HepG2 (cell line): ENCODE data around the gene CPZ. TPM values are rescaled to one million over a fixed set of nuclear protein-coding genes. Genes with fewer than 3 reads are reported as not detected.

Experiments
- ATAC-seq: fragments of 200-7000 bp; cut with Tn5 transposase; 3 replicates; pipeline ENCODE4 v1.9.1; 2020; ENCODE audit warnings: mild to moderate bottlenecking, moderate library complexity
- Bru-seq: library from RNA; stranded (reverse); fragments of 400-500 nt; gene quantifications from one replicate; lab custom pipeline; 2021; lab: Mats Ljungman, UMichigan
- BruChase-seq, 2 experiments: library from RNA; stranded (reverse); fragments of 400-500 nt; gene quantifications; one replicate each; lab custom pipeline; 2021; lab: Mats Ljungman, UMichigan
- BruUV-seq: library from RNA; stranded (reverse); fragments of 400-500 nt; replicated peaks from 2 replicates; lab custom pipeline; 2021; lab: Mats Ljungman, UMichigan
- CTCF ChIA-PET: fragments of 300-600 bp; formaldehyde crosslinking; extraction: SDS; loops from one replicate; lab custom pipeline; 2021; ENCODE audit warnings: low total read pairs, inconsistent platforms, low intra/inter-chr PET ratio; lab: Yijun Ruan, JAX
- POLR2A ChIA-PET: fragments of 350-600 bp; sonication (Branson Sonifier 250); formaldehyde crosslinking; loops from one replicate; lab custom pipeline; 2020; ENCODE audit warnings: antibody characterized with exemption, inconsistent platforms; lab: Yijun Ruan, JAX
- DNase-seq: peaks from one replicate; pipeline ENCODE4 v3.0.0-alpha.2; 2015; ENCODE audit warnings: low spot score
- FAIRE-seq: peaks from 3 replicates; lab custom pipeline; 2011; peaks lifted over from hg19 to GRCh38; lab: Jason Lieb, UNC
- H2AFZ ChIP-seq: one replicate; pipeline ENCODE4 v1.6.1; 2011; ENCODE audit warnings: low read length, inconsistent platforms
- H3K27ac ChIP-seq: fragments of 300-600 bp; 3 replicates; pipeline ENCODE4 v1.8.0; 2011; ENCODE audit warnings: mixed run types, mild to moderate bottlenecking, mixed read lengths, low read length, inconsistent platforms; ENCODE audit not compliant: insufficient read depth; ENCODE audit errors: extremely low read length
- H3K27me3 ChIP-seq, 2 experiments: fragments of 200-600 bp in 1 of 2; 2 replicates in 1 of 2; 3 replicates in 1 of 2; pipeline versions ENCODE4 v1.6.0 to v1.8.0; 2011; ENCODE audit warnings: low read length in 2 of 2, mild to moderate bottlenecking in 2 of 2, moderate library complexity in 2 of 2, inconsistent platforms in 1 of 2; ENCODE audit not compliant: insufficient read depth in 2 of 2, control insufficient read depth in 1 of 2
- H3K36me3 ChIP-seq, 2 experiments: fragments of 200-600 bp in 1 of 2; replicated peaks in 1 of 2; 2 replicates in 1 of 2; 3 replicates in 1 of 2; pipeline versions ENCODE4 v1.5.1 to v1.8.0; 2011; ENCODE audit warnings: low read length in 2 of 2, inconsistent platforms in 1 of 2; ENCODE audit not compliant: insufficient read depth in 2 of 2, control insufficient read depth in 1 of 2
- H3K4me1 ChIP-seq: 2 replicates; pipeline ENCODE4 v1.5.1; 2012; ENCODE audit warnings: low read length, inconsistent platforms; ENCODE audit not compliant: insufficient read depth
- H3K4me2 ChIP-seq: 2 replicates; pipeline ENCODE4 v1.6.0; 2011; ENCODE audit warnings: low read depth, low read length, inconsistent platforms
- H3K4me3 ChIP-seq, 3 experiments: fragments of 200-600 bp in 1 of 3; sonication (generic), shearing (Covaris generic) in 1 of 3; replicated peaks in 1 of 3; 2 replicates each; pipeline ENCODE4 v1.5.1; 2011 to 2016; ENCODE audit warnings: low read length in 3 of 3, inconsistent platforms in 2 of 3, low read depth in 2 of 3, mild to moderate bottlenecking in 2 of 3, control low read depth in 1 of 3, mixed read lengths in 1 of 3; ENCODE audit not compliant: insufficient read depth in 1 of 3
- H3K79me2 ChIP-seq: one replicate; pipeline ENCODE4 v1.6.1; 2011; ENCODE audit warnings: low read length, inconsistent platforms; ENCODE audit not compliant: insufficient read depth
- H3K9ac ChIP-seq: 2 replicates; pipeline ENCODE4 v1.6.0; 2011; ENCODE audit warnings: mild to moderate bottlenecking, low read depth, low read length, inconsistent platforms; ENCODE audit not compliant: insufficient read depth
- H3K9me3 ChIP-seq: 2 replicates; pipeline ENCODE4 v1.5.1; 2012; ENCODE audit warnings: mild to moderate bottlenecking, low read length
- H4K20me1 ChIP-seq: 2 replicates; pipeline ENCODE4 v1.6.0; 2011; ENCODE audit warnings: inconsistent platforms, mild to moderate bottlenecking, low read length, moderate library complexity; ENCODE audit not compliant: insufficient read depth
- NAIF1 ChIP-seq: sonication (generic); formaldehyde crosslinking; IDR thresholded peaks from 2 replicates; pipeline ENCODE4 v1.5.0; 2020; ENCODE audit warnings: mild to moderate bottlenecking, missing genetic modification reagents, borderline replicate concordance
- SIX4 ChIP-seq: sonication (generic); formaldehyde crosslinking; IDR thresholded peaks from 2 replicates; pipeline ENCODE4 v1.4.0; 2020; ENCODE audit warnings: missing genetic modification reagents
- WGBS: methylation state at CpG from one replicate; pipeline ENCODE4 v1.1.6; 2017; ENCODE audit warnings: low lambda C conversion rate; 5-methylcytosine and 5-hydroxymethylcytosine counted together
- in situ Hi-C: cut with HindIII; loops from 2 replicates; pipeline ENCODE4 v1.10.0; 2017; ENCODE audit warnings: low pct_unique_long_range_greater_than_20kb; ENCODE audit not compliant: extremely low pct_ligation_motif_present
- intact Hi-C: fragments of 100-400 bp; cut with micrococcal nuclease; formaldehyde crosslinking; loops from one replicate; pipeline ENCODE4 v1.10.0; 2022; ENCODE audit not compliant: unreplicated experiment
- long read RNA-seq, 2 experiments: library from RNA in 1 of 2; library from polyadenylated mRNA in 1 of 2; stranded (forward) in 1 of 2; unstranded in 1 of 2; transcript quantifications; one replicate each; pipeline ENCODE4 v2.0.0, GENCODE V29; 2019 to 2022
- polyA minus RNA-seq, 3 experiments: library from RNA; depleted of rRNA, polyadenylated mRNA; stranded (reverse); fragments of >200 nt; gene quantifications; 2 replicates each; pipeline ENCODE4 v1.2.3, GENCODE V29; 2011; ENCODE audit warnings: low replicate concordance in 1 of 3
- polyA plus RNA-seq, 8 experiments: library from polyadenylated mRNA; depleted of rRNA in 3 of 8; stranded (reverse) in 7 of 8; unstranded in 1 of 8; fragments of >200 nt; fragmentation: Illumina TruSeq in 4 of 8; extraction: Trizol in 4 of 8; gene quantifications; 2 replicates each; pipeline versions ENCODE4 v1.2.1 to v1.2.3, GENCODE V29; 2011 to 2016; ENCODE audit warnings: low read depth in 4 of 8, missing spikeins in 1 of 8, mixed read lengths in 1 of 8; ENCODE audit not compliant: insufficient read depth in 1 of 8
- total RNA-seq, 5 experiments: library from RNA; depleted of rRNA; stranded (reverse); fragments of >200 nt; fragmentation: Illumina TruSeq; extraction: Trizol; gene quantifications; 2 replicates each; pipeline ENCODE4 v1.2.3, GENCODE V29; 2016; ENCODE audit warnings: low read depth in 1 of 5
- TF ChIP-seq, protein P1 (sequence below): sonication (generic); formaldehyde crosslinking; IDR thresholded peaks from 2 replicates; pipeline ENCODE4 v1.4.0; 2020; ENCODE audit warnings: missing genetic modification reagents
- TF ChIP-seq, protein P2 (sequence below): sonication (generic); formaldehyde crosslinking; IDR thresholded peaks from one replicate; pipeline ENCODE4 v1.5.1; 2020; ENCODE audit warnings: mild to moderate bottlenecking, missing genetic modification reagents; ENCODE audit errors: not compliant biosample characterization
- TF ChIP-seq, protein P3 (sequence below): sonication (generic); formaldehyde crosslinking; IDR thresholded peaks from 2 replicates; pipeline ENCODE4 v1.4.0; 2020; ENCODE audit warnings: missing genetic modification reagents

CPZ gene
- total RNA-seq (2016; rRNA removed; fragmentation: Illumina TruSeq; extraction: Trizol) (0.38 and 0.58 TPM in 2 replicates), polyA plus RNA-seq (2011; rRNA removed) (0.60 and 0.61 TPM in 2 replicates), polyA minus RNA-seq (2011; rRNA and poly(A)+ RNA removed; ENCODE audit: low replicate concordance) (0.44 and 0.58 TPM in 2 replicates), Bru-seq, nascent RNA (percentile 41 among the genes with signal in this experiment), BruChase-seq, experiment 1, labeled RNA remaining after a 6-hour chase (percentile 42 among the genes with signal in this experiment), BruChase-seq, experiment 2, labeled RNA remaining after a 2-hour chase (percentile 43 among the genes with signal in this experiment)
- total RNA-seq (2016; cell fraction: cytosol; rRNA removed; fragmentation: Illumina TruSeq; extraction: Trizol; ENCODE audit: low read depth), result not detected in 2 replicates
- total RNA-seq (2016; cell fraction: insoluble cytoplasmic fraction; rRNA removed; fragmentation: Illumina TruSeq; extraction: Trizol), result 0.79 and 0.80 TPM in 2 replicates
- total RNA-seq (2016; cell fraction: membrane; rRNA removed; fragmentation: Illumina TruSeq; extraction: Trizol), result 0.31 and 0.65 TPM in 2 replicates
- total RNA-seq (2016; cell fraction: nucleus; rRNA removed; fragmentation: Illumina TruSeq; extraction: Trizol), result 0.25 and 0.96 TPM in 2 replicates
- polyA plus RNA-seq (2011; cell fraction: cytosol; rRNA removed), result 0.49 and 0.76 TPM in 2 replicates
- polyA plus RNA-seq (2011; cell fraction: nucleus; rRNA removed), result 1.9 and 3.1 TPM in 2 replicates
- polyA plus RNA-seq (2012), result 0.36 and 1.1 TPM in 2 replicates
- polyA plus RNA-seq (2016; cell fraction: cytosol; fragmentation: Illumina TruSeq; extraction: Trizol; ENCODE audit: low read depth), result 0.23 and 0.32 TPM in 2 replicates
- polyA plus RNA-seq (2016; cell fraction: insoluble cytoplasmic fraction; fragmentation: Illumina TruSeq; extraction: Trizol; ENCODE audit: low read depth), result 0.38 and 0.51 TPM in 2 replicates
- polyA plus RNA-seq (2016; cell fraction: membrane; fragmentation: Illumina TruSeq; extraction: Trizol; ENCODE audit: low read depth), result 0.31 and 0.38 TPM in 2 replicates
- polyA plus RNA-seq (2016; cell fraction: nucleus; fragmentation: Illumina TruSeq; extraction: Trizol; ENCODE audit: insufficient read depth, low read depth), result 1.5 and 1.9 TPM in 2 replicates
- 0.79 TPM in 1 of 2 replicates, not detected in the other for polyA minus RNA-seq (2011; cell fraction: cytosol; rRNA and poly(A)+ RNA removed)
- 0.25 and 0.77 TPM in 2 replicates for polyA minus RNA-seq (2011; cell fraction: nucleus; rRNA and poly(A)+ RNA removed)
- long read RNA-seq, experiment 1, partial matches to known transcripts, result 0 of 1 reads
- long read RNA-seq, experiment 1, other reads (novel, unspliced or antisense), result 0 of 1 reads
- long read RNA-seq, experiment 2, partial matches to known transcripts, result 2 of 6 reads
- long read RNA-seq, experiment 2, other reads (novel, unspliced or antisense), result 3 of 6 reads

DNA sequence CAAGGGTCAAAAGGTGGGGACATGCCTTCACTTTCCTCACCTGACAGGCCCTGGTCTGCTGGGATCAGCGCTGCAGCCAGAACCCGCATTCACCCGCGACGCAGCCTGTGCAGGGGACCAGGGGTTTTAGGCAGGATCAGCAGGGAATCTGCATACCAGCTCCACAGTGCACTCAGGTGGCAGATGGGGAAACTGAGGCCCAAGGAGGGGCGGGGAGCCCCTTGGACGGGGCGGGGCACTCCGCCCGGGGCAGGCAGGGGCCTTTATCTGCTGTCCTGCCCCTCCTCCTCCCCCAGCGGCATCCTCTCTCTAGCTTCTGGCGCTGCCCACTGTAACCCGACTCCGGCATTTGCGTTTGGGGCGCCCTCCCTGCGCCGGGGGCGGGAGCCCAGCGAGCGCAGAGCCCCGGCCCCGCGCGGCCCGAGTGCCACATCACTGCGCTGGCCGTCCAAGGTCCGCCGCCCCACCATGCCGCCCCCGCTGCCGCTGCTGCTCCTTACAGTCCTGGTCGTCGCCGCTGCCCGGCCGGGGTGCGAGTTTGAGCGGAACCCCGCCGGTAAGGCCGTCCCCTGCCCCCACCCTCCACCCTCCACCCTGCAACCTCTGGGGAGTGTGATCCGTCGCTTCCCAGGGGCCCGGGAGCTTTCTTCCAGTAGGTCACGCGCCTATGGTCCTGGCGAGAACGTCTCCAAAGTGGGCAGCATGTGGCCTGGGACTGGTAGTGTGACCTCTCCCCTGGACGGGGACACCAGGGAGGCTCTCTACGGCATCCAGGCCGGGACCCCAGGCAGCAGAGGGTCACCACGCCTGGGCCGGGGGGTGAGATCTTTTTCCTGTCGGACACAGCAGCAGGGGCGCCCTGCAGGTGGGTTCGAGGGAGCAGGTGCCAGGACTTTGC lies at the start of gene CPZ:
Gene CPZ (plus strand): TSS at position 400 of the 898 bp plus-strand sequence. CDS start 69 bp downstream, at position 469.
- Histone ChIP-seq H3K9me3 (no peaks in the 10 kb centered on the region), H3K27ac (no peak within 1 kb of the TSS), H3K27me3 (peaks cover 13 to 54% of the 10 kb centered on the region in 2 experiments), H4K20me1 (peaks cover 5% of the 10 kb centered on the region; the same call in 1 of the 2 replicates), H3K4me1 (peaks cover 23% of the 10 kb centered on the region), H3K36me3 (no peaks in the 10 kb centered on the region), H3K4me2 (peak within 1 kb of the TSS; percentile 47), H3K9ac (no peak within 1 kb of the TSS), H3K4me3 (peak within 1 kb of the TSS in 2 of 3 experiments; percentile 36 to 50; a peak in 3 of 6 replicates), H2AFZ (no peak within 1 kb of the TSS), H3K79me2 (no peaks in the 10 kb centered on the region)
- POLR2A ChIA-PET, result no interaction called here
- no TSS peak for BruUV-seq
- in situ Hi-C loops, result loop anchor here (5.0 kb wide), 1 partner anchor 120 kb away; no protein-coding TSS in a partner anchor
- FAIRE-seq, result no peak
- intact Hi-C loops, result no loop called here
- CTCF ChIA-PET, result interaction anchor here (2.8 kb wide), 1 partner anchor 124 kb away, joined by 19 read pairs; no protein-coding TSS in a partner anchor
- WGBS, result 6% methylated on average over 7 of the region's 58 CpGs
- peak; percentile 61 for ATAC-seq
- peak; percentile 16 for DNase-seq
- TF ChIP-seq, protein P1, sequence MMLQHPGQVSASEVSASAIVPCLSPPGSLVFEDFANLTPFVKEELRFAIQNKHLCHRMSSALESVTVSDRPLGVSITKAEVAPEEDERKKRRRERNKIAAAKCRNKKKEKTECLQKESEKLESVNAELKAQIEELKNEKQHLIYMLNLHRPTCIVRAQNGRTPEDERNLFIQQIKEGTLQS (CRISPR knock-in tag), result no peak
- TF ChIP-seq NAIF1 (CRISPR knock-in tag), result peak; percentile 96
- TF ChIP-seq, protein P2, sequence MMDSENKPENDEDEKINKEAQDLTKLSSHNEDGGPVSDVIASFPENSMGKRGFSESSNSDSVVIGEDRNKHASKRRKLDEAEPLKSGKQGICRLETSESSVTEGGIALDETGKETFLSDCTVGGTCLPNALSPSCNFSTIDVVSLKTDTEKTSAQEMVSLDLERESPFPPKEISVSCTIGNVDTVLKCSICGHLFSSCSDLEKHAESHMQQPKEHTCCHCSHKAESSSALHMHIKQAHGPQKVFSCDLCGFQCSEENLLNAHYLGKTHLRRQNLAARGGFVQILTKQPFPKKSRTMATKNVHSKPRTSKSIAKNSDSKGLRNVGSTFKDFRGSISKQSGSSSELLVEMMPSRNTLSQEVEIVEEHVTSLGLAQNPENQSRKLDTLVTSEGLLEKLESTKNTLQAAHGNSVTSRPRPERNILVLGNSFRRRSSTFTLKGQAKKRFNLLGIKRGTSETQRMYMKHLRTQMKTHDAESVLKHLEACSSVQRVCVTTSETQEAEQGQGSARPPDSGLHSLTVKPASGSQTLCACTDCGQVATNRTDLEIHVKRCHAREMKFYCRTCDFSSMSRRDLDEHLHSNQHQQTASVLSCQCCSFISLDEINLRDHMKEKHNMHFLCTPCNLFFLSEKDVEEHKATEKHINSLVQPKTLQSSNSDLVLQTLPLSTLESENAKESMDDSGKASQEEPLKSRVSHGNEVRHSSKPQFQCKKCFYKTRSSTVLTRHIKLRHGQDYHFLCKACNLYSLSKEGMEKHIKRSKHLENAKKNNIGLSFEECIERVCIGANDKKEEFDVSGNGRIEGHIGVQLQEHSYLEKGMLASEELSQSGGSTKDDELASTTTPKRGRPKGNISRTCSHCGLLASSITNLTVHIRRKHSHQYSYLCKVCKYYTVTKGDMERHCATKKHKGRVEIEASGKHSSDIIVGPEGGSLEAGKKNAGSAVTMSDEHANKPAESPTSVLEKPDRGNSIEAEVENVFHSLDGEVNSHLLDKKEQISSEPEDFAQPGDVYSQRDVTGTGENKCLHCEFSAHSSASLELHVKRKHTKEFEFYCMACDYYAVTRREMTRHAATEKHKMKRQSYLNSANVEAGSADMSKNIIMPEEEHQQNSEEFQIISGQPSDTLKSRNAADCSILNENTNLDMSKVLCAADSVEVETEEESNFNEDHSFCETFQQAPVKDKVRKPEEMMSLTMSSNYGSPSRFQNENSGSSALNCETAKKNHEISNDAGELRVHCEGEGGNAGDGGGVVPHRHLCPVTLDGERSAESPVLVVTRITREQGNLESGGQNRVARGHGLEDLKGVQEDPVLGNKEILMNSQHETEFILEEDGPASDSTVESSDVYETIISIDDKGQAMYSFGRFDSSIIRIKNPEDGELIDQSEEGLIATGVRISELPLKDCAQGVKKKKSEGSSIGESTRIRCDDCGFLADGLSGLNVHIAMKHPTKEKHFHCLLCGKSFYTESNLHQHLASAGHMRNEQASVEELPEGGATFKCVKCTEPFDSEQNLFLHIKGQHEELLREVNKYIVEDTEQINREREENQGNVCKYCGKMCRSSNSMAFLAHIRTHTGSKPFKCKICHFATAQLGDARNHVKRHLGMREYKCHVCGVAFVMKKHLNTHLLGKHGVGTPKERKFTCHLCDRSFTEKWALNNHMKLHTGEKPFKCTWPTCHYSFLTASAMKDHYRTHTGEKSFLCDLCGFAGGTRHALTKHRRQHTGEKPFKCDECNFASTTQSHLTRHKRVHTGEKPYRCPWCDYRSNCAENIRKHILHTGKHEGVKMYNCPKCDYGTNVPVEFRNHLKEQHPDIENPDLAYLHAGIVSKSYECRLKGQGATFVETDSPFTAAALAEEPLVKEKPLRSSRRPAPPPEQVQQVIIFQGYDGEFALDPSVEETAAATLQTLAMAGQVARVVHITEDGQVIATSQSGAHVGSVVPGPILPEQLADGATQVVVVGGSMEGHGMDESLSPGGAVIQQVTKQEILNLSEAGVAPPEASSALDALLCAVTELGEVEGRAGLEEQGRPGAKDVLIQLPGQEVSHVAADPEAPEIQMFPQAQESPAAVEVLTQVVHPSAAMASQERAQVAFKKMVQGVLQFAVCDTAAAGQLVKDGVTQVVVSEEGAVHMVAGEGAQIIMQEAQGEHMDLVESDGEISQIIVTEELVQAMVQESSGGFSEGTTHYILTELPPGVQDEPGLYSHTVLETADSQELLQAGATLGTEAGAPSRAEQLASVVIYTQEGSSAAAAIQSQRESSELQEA (CRISPR knock-in tag), result no peak
- TF ChIP-seq SIX4, result peak; percentile 82
- TF ChIP-seq, protein P3, sequence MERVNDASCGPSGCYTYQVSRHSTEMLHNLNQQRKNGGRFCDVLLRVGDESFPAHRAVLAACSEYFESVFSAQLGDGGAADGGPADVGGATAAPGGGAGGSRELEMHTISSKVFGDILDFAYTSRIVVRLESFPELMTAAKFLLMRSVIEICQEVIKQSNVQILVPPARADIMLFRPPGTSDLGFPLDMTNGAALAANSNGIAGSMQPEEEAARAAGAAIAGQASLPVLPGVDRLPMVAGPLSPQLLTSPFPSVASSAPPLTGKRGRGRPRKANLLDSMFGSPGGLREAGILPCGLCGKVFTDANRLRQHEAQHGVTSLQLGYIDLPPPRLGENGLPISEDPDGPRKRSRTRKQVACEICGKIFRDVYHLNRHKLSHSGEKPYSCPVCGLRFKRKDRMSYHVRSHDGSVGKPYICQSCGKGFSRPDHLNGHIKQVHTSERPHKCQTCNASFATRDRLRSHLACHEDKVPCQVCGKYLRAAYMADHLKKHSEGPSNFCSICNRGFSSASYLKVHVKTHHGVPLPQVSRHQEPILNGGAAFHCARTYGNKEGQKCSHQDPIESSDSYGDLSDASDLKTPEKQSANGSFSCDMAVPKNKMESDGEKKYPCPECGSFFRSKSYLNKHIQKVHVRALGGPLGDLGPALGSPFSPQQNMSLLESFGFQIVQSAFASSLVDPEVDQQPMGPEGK (CRISPR knock-in tag), result peak; percentile 73
